Measurements from ENCODE around the gene DHTKD1. TPM values are rescaled to one million over a fixed set of nuclear protein-coding genes. Genes with fewer than 3 reads are reported as not detected.

Gene DHTKD1
- total RNA-seq, 1 experiment from 2014 or later = 20.6 TPM

DNA sequence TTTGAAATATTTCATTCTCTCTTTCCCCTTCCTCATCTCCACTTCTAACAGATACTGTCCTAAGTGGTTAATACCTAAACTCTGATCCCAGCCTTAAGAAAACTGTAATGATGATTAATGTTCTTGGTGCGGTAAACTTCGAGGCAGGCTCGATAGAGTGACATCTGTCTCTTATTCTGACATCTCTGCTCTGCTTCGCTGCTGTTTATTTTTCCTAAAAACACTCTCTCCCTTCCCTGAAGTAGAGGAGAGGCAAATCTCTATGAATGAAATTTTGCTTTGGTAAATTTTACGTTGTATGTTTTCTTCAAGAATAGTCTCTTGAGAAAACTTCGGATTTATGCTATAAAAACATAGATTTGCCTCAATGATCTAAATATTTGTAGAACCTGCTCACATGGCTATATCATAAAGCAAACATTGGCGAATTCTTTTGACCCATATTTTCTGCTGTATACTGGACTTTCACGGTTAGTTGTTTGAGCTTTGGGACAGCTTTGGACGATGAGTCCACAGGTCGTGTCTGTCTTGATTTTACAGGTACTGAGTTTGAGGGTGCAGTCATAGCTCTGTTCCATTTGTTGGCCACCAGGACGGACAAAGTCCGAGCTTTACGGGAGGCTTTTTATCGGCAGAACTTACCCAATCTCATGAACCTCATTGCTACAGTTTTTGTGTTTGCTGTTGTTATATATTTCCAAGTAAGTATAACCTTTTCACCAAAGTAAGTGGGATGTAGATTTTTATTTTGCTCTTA, 87.8 kb downstream of the DHTKD1 start:
- Histone ChIP-seq H3K4me1 (ENCODE audit: control insufficient read depth in 1 of 2, insufficient read depth in 2 of 2, low read length in 2 of 2) (no peaks in the 10 kb centered on the region), H3K9me3 (ENCODE audit: control insufficient read depth in 1 of 2, insufficient read depth in 1 of 2, low read depth in 1 of 2, low read length in 2 of 2) (no peaks in the 10 kb centered on the region), H3K4me2 (ENCODE audit: low read length) (no peak overlapping the region), H2AFZ (ENCODE audit: low read depth, low read length, poor library complexity, severe bottlenecking) (no peak overlapping the region), H3K36me3 (ENCODE audit: control insufficient read depth in 1 of 2, insufficient read depth in 2 of 2, low read length in 2 of 2) (peaks cover 0 to 5% of the 10 kb centered on the region in 2 experiments; a peak in 1 of 4 replicates), H3K27me3 (ENCODE audit: insufficient read depth, low read length) (no peaks in the 10 kb centered on the region), H3K9ac (ENCODE audit: low read length) (no peak overlapping the region), H3K27ac (ENCODE audit: low read depth, low read length) (no peak overlapping the region), H3K4me3 (replicated peaks in 1 of 2; ENCODE audit: low read depth in 1 of 2, low read length in 2 of 2) (no peak overlapping the region), H3K79me2 (ENCODE audit: insufficient read depth, low read length) (no peaks in the 10 kb centered on the region), H4K20me1 (ENCODE audit: insufficient read depth) (no peaks in the 10 kb centered on the region), H3K9me2 (ENCODE audit: insufficient read depth) (no peaks in the 10 kb centered on the region)
- no peak for ATAC-seq
- TF ChIP-seq ZNF274 (IDR thresholded peaks at IDR 0.05; ENCODE audit: low read depth, low read length) (no peak), POLR2A (IDR thresholded peaks at IDR 0.05; ENCODE audit: borderline replicate concordance, extremely low read depth, insufficient read depth, insufficient read length) (no peak), RAD21 (IDR thresholded peaks at IDR 0.05; ENCODE audit: low read depth) (no peak), SIN3A (IDR thresholded peaks at IDR 0.05; ENCODE audit: low read depth) (no peak), JUND (IDR thresholded peaks at IDR 0.05) (no peak), ELF1 (IDR thresholded peaks at IDR 0.05; ENCODE audit: borderline replicate concordance, low read depth) (no peak), YY1 (IDR thresholded peaks at IDR 0.05; ENCODE audit: extremely low read depth, insufficient replicate concordance, low read depth, low read length) (no peak), ZFX (IDR thresholded peaks at IDR 0.05) (no peak), EZH2 (IDR thresholded peaks at IDR 0.05) (no peak), CEBPB (IDR thresholded peaks at IDR 0.05; ENCODE audit: low read depth) (no peak)
- TF ChIP-seq, protein P1, sequence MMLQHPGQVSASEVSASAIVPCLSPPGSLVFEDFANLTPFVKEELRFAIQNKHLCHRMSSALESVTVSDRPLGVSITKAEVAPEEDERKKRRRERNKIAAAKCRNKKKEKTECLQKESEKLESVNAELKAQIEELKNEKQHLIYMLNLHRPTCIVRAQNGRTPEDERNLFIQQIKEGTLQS (IDR thresholded peaks at IDR 0.05) = no peak
- DNase-seq (ENCODE audit: low read depth, low spot score) = no peak
- no TSS peak for BruUV-seq (replicated peaks)
- ChIA-PET POLR2A (no interaction called here), CTCF (no interaction called here), RAD21 (ENCODE audit: low non-redundant PET in 1 of 2, low total read pairs in 2 of 2, uncharacterized antibody in 2 of 2, unreplicated experiment in 2 of 2) (no interaction called here)
- intact Hi-C loops (cut with micrococcal nuclease) = no loop called here

DNA sequence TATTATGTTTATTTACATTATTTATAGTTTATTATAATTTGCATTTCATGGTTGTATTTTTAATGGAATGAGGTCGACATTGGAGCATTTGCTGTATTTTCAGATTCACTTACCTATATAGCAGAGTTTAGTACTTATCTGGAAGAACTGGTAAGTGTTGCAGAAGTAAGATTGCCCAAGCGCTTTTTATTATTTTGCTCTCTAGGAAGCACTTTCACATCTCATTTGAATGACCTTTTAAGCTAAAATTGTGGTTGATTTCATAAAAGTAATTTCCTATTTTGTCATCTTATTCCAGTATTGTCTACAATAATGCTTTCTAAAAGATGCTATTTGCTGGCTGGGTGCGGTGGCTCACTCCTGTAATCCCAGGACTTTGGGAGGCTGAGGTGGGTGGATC, 89.4 kb downstream of the DHTKD1 start:
- ChIA-PET CTCF (no interaction called here), POLR2A (no interaction called here), RAD21 (ENCODE audit: low non-redundant PET in 1 of 2, low total read pairs in 2 of 2, uncharacterized antibody in 2 of 2, unreplicated experiment in 2 of 2) (no interaction called here)
- H3K4me2 ChIP-seq (ENCODE audit: low read length) = no peak overlapping the region
- no peaks in the 10 kb centered on the region for H4K20me1 ChIP-seq (ENCODE audit: insufficient read depth)
- intact Hi-C loops (cut with micrococcal nuclease) = no loop called here
- no peaks in the 10 kb centered on the region for H3K79me2 ChIP-seq (ENCODE audit: insufficient read depth, low read length)
- H3K4me3 ChIP-seq (replicated peaks in 1 of 2; ENCODE audit: low read depth in 1 of 2, low read length in 2 of 2) = no peak overlapping the region
- no TSS peak for BruUV-seq (replicated peaks)
- no peaks in the 10 kb centered on the region for H3K9me3 ChIP-seq (ENCODE audit: control insufficient read depth in 1 of 2, insufficient read depth in 1 of 2, low read depth in 1 of 2, low read length in 2 of 2)
- ATAC-seq (no peak), DNase-seq (ENCODE audit: low read depth, low spot score) (no peak)
- H3K36me3 ChIP-seq (ENCODE audit: control insufficient read depth in 1 of 2, insufficient read depth in 2 of 2, low read length in 2 of 2) = peaks cover 6 to 11% of the 10 kb centered on the region in 2 experiments; a peak in 3 of 4 replicates
- TF ChIP-seq ZNF274 (IDR thresholded peaks at IDR 0.05; ENCODE audit: low read depth, low read length) (no peak), POLR2AphosphoS5 (IDR thresholded peaks at IDR 0.05; ENCODE audit: low read depth, low read length) (no peak), EGR1 (IDR thresholded peaks at IDR 0.05; ENCODE audit: low read depth) (no peak), ZFX (IDR thresholded peaks at IDR 0.05) (no peak)
- TF ChIP-seq, protein P1 (IDR thresholded peaks at IDR 0.05) = no peak
- H3K27ac ChIP-seq (ENCODE audit: low read depth, low read length) = no peak overlapping the region
- H3K27me3 ChIP-seq (ENCODE audit: insufficient read depth, low read length) = no peaks in the 10 kb centered on the region
- H2AFZ ChIP-seq (ENCODE audit: low read depth, low read length, poor library complexity, severe bottlenecking) = no peak overlapping the region
- no peaks in the 10 kb centered on the region for H3K4me1 ChIP-seq (ENCODE audit: control insufficient read depth in 1 of 2, insufficient read depth in 2 of 2, low read length in 2 of 2)
- no peaks in the 10 kb centered on the region for H3K9me2 ChIP-seq (ENCODE audit: insufficient read depth)
- H3K9ac ChIP-seq (ENCODE audit: low read length) = no peak overlapping the region

Measured in HCT116 (cell line).